Endothelial cell (in vitro differentiated cells): ENCODE measurements around the gene SRM. TPM values are rescaled to one million over a fixed set of nuclear protein-coding genes. Genes with fewer than 3 reads are reported as not detected.

Experiments
- DNase-seq: peaks from one replicate; pipeline ENCODE4 v3.0.0; 2021; ENCODE audit warnings: low spot score
- H3K27ac Mint-ChIP-seq: one replicate; pipeline ENCODE4 v1.8.0; 2021; ENCODE audit warnings: mixed read lengths, inconsistent platforms; ENCODE audit not compliant: unreplicated experiment
- H3K27me3 Mint-ChIP-seq: one replicate; pipeline ENCODE4 v1.8.0; 2021; ENCODE audit warnings: mild to moderate bottlenecking, moderate library complexity, mixed read lengths, inconsistent platforms; ENCODE audit not compliant: unreplicated experiment
- H3K36me3 Mint-ChIP-seq: one replicate; pipeline ENCODE4 v1.8.0; 2021; ENCODE audit warnings: mild to moderate bottlenecking, low read depth, mixed read lengths, inconsistent platforms; ENCODE audit not compliant: unreplicated experiment
- H3K4me1 Mint-ChIP-seq: one replicate; pipeline ENCODE4 v1.8.0; 2021; ENCODE audit warnings: mild to moderate bottlenecking, mixed read lengths, inconsistent platforms; ENCODE audit not compliant: unreplicated experiment
- H3K4me3 Mint-ChIP-seq: one replicate; pipeline ENCODE4 v1.8.0; 2021; ENCODE audit warnings: mild to moderate bottlenecking, mixed read lengths, inconsistent platforms; ENCODE audit not compliant: unreplicated experiment
- H3K9me3 Mint-ChIP-seq: one replicate; pipeline ENCODE4 v1.8.0; 2021; ENCODE audit warnings: mixed read lengths, inconsistent platforms; ENCODE audit not compliant: unreplicated experiment
- CTCF ChIP-seq: fragments of 200-600 bp; sonication (generic); IDR thresholded peaks from one replicate; pipeline ENCODE4 v1.5.0; 2021; ENCODE audit warnings: antibody characterized with exemption; ENCODE audit not compliant: unreplicated experiment
- total RNA-seq: library from RNA; stranded (reverse); fragmentation: NEBNext Ultra II Directional; extraction: Animal tissue kit (Norgen Biotek cat#: 25700); gene quantifications from one replicate; pipeline ENCODE4 v1.2.1, GENCODE V29; 2021; ENCODE audit not compliant: unreplicated experiment

The SRM gene
- total RNA-seq, 1 donor from 2014 or later: 51.0 TPM

DNA sequence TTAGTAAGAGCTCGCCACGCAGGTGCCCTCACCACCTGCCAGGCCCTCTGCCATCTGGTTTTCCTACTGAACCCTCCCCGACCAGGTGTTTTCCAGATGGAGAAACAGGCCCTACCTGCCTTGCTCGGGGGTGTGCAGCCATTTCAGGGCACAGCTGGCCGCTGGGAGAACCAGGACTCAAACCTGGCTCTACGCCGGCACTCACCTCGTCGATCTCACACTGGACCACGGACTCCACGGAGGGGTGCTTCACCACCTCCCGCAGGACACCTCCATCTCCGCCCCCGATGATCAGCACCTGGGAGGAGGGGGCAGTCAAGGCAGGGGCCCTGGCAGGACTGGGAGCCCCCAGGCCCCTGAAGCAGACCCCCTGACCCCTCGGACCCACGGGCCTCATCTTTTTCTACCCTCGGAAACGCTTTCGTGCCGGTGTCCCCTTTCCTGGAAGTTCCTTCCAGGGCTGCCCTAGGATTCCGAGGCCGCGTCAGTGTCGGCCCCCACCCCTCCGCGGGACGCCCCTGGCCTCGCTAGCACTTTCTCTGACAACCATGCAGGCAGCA, 1.1 kb downstream of the SRM start:
- peaks cover 3% of the 10 kb centered on the region for H3K27me3 Mint-ChIP-seq
- no peak for DNase-seq
- no peak overlapping the region for H3K27ac Mint-ChIP-seq
- TF ChIP-seq CTCF: no peak
- H3K4me3 Mint-ChIP-seq: peak overlapping the region; percentile 97
- H3K4me1 Mint-ChIP-seq: peaks cover 13% of the 10 kb centered on the region
- H3K36me3 Mint-ChIP-seq: peaks cover 3% of the 10 kb centered on the region
- H3K9me3 Mint-ChIP-seq: no peaks in the 10 kb centered on the region

DNA sequence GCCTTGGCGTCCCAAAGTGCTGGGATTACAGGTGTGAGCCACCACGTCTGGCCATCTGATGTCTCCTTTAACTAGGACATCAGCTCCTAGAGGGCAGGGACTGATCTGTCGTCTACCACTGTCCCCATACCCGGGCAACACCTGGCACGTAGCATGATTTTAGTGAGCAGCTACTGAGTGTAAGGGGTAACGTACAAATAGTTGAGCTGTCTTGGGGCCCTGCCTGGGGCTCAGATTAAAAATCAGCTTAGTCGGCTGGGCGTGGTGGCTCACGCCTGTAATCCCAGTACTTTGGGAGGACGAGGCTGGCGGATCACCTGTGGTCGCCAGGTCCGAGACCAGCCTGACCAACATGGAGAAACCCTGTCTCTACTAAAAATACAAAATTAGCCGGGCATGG, 1.8 kb downstream of the SRM start:
- Mint-ChIP-seq H3K9me3 (no peaks in the 10 kb centered on the region), H3K36me3 (peaks cover 3% of the 10 kb centered on the region), H3K4me3 (peak overlapping the region; percentile 47), H3K4me1 (peaks cover 13% of the 10 kb centered on the region), H3K27ac (no peak overlapping the region), H3K27me3 (peaks cover 3% of the 10 kb centered on the region)
- DNase-seq: no peak
- TF ChIP-seq CTCF: no peak

GRCh38 chr1:11057477-11057876, 2.3 kb downstream of the SRM start:
- TF ChIP-seq CTCF: no peak
- peaks cover 13% of the 10 kb centered on the region for H3K4me1 Mint-ChIP-seq

DNA sequence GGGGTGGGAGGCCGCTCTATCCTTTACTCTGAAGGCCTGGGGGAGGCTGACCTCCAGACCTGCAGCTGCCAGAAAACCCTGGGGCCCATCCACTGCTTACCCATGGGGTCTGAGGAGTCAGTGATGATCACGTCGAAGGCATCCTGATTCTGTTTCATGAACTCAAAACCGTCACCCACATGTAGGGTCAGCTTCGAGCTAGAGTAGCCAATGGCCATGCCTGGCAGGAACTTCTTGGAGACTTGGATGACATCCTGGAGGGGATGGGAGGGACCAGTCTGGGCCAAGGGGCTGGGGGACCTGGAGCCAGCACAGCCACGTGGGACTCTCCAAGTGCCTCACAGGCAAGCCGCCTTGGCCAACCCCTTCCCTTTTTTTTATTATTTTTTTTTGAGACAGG, 3.3 kb downstream of the SRM start:
- no peaks in the 10 kb centered on the region for H3K9me3 Mint-ChIP-seq
- TF ChIP-seq CTCF: no peak

More at GRCh38 chr1:11057477-11057876, 2.3 kb downstream of the SRM start:
- peaks cover 3% of the 10 kb centered on the region for H3K27me3 Mint-ChIP-seq
- H3K4me3 Mint-ChIP-seq: peak overlapping the region; percentile 79
- no peak overlapping the region for H3K27ac Mint-ChIP-seq
- no peak for DNase-seq
- no peaks in the 10 kb centered on the region for H3K9me3 Mint-ChIP-seq
- H3K36me3 Mint-ChIP-seq: peaks cover 3% of the 10 kb centered on the region

DNA sequence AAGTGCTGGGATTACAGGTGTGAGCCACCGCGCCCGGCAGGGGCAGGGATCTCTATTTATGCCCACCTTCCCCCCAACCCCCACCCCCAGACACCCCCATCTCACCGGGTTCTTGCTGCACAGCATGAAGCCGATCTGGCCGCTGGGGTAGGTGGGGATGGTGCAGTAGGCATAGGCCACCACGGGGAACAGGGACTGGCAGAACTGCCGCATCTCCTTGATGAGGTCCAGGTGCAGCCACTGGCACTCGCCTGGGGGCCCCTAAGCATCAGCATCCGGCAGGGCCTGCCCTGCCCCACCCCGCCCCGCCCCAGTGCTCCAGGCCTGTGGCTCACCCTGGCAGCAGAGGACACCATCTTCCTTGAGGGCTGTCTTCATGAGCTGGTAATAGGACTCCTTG, 4.1 kb downstream of the SRM start:
- H3K27ac Mint-ChIP-seq: no peak overlapping the region
- peaks cover 10% of the 10 kb centered on the region for H3K4me1 Mint-ChIP-seq
- H3K4me3 Mint-ChIP-seq: no peak overlapping the region
- peaks cover 3% of the 10 kb centered on the region for H3K36me3 Mint-ChIP-seq
- peaks cover 5% of the 10 kb centered on the region for H3K27me3 Mint-ChIP-seq
- TF ChIP-seq CTCF: no peak
- DNase-seq: no peak
- no peaks in the 10 kb centered on the region for H3K9me3 Mint-ChIP-seq

More for the DNA sequence above, 3.3 kb downstream of the SRM start:
- Mint-ChIP-seq H3K27ac (no peak overlapping the region), H3K4me3 (no peak overlapping the region), H3K27me3 (peaks cover 5% of the 10 kb centered on the region), H3K4me1 (peaks cover 13% of the 10 kb centered on the region), H3K36me3 (peaks cover 3% of the 10 kb centered on the region)
- DNase-seq: no peak
